HG03139 (cell line): ENCODE data around the gene KCNIP4.

Source experiments
- ATAC-seq: cut with Tn5 transposase; IDR thresholded peaks from one replicate; pipeline ENCODE4 v1.9.1; 2021; ENCODE audit not compliant: unreplicated experiment

KCNIP4 gene

GRCh38 chr4:21596521-21596920 is 352.1 kb downstream of the KCNIP4 start:
- ATAC-seq = no peak

- no peak for ATAC-seq
Measured at GRCh38 chr4:21593671-21594001, 354.9 kb downstream of the KCNIP4 start.

- no peak for ATAC-seq
Measured at GRCh38 chr4:21592970-21593670, 355.5 kb downstream of the KCNIP4 start.

GRCh38 chr4:21577056-21577455 is 371.5 kb downstream of the KCNIP4 start:
- ATAC-seq = no peak

- no peak for ATAC-seq
Measured at GRCh38 chr4:21571100-21571499, 377.5 kb downstream of the KCNIP4 start.

- no peak for ATAC-seq
Measured at GRCh38 chr4:21569638-21570037, 378.9 kb downstream of the KCNIP4 start.

GRCh38 chr4:21555083-21555482 is 393.5 kb downstream of the KCNIP4 start:
- no peak for ATAC-seq

GRCh38 chr4:21554500-21554899 is 394.1 kb downstream of the KCNIP4 start:
- no peak for ATAC-seq

GRCh38 chr4:21554066-21554465 is 394.5 kb downstream of the KCNIP4 start:
- no peak for ATAC-seq

GRCh38 chr4:21552455-21552854 is 396.1 kb downstream of the KCNIP4 start:
- ATAC-seq = no peak

GRCh38 chr4:21544955-21545354 is 403.6 kb downstream of the KCNIP4 start:
- ATAC-seq = no peak

GRCh38 chr4:21544415-21544814 is 404.2 kb downstream of the KCNIP4 start:
- no peak for ATAC-seq

- no peak for ATAC-seq
Measured at GRCh38 chr4:21543514-21543913, 405.1 kb downstream of the KCNIP4 start.

GRCh38 chr4:21535898-21536297 is 412.7 kb downstream of the KCNIP4 start:
- no peak for ATAC-seq

- ATAC-seq = no peak
Measured at GRCh38 chr4:21531048-21531447, 417.5 kb downstream of the KCNIP4 start.

GRCh38 chr4:21529214-21529613 is 419.4 kb downstream of the KCNIP4 start:
- ATAC-seq = no peak

- no peak for ATAC-seq
Measured at GRCh38 chr4:21522296-21522695, 426.3 kb downstream of the KCNIP4 start.

GRCh38 chr4:21517126-21517859 is 431.3 kb downstream of the KCNIP4 start:
- no peak for ATAC-seq

- ATAC-seq = no peak
Measured at GRCh38 chr4:21514022-21514694, 434.4 kb downstream of the KCNIP4 start.

- ATAC-seq = no peak
Measured at GRCh38 chr4:21512353-21512752, 436.2 kb downstream of the KCNIP4 start.

- ATAC-seq = no peak
Measured at GRCh38 chr4:21507439-21507838, 441.1 kb downstream of the KCNIP4 start.

- no peak for ATAC-seq
Measured at GRCh38 chr4:21490682-21491081, 457.9 kb downstream of the KCNIP4 start.
